ENCODE results near the gene GPR3.

DNA sequence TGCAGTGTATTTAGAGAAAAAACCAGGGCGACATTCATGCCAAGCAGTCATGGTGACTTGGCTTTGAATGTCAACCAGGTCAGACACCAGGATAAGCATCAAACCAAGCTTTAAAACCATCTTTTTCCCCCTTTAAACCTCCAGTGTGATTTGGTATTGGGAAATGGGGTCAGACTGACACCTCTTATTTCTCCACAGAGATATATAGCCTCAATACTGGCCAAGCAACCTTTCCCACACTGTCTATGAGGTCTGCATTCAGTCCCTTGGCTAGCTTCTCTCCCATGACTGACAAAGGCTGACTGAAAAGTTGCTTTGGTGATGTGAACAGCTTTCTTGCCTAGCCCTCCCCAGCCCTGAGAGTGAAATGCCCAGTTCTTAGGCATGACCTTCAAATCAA lies 21.7 kb downstream of the GPR3 start:
- TF ChIP-seq, protein P1, sequence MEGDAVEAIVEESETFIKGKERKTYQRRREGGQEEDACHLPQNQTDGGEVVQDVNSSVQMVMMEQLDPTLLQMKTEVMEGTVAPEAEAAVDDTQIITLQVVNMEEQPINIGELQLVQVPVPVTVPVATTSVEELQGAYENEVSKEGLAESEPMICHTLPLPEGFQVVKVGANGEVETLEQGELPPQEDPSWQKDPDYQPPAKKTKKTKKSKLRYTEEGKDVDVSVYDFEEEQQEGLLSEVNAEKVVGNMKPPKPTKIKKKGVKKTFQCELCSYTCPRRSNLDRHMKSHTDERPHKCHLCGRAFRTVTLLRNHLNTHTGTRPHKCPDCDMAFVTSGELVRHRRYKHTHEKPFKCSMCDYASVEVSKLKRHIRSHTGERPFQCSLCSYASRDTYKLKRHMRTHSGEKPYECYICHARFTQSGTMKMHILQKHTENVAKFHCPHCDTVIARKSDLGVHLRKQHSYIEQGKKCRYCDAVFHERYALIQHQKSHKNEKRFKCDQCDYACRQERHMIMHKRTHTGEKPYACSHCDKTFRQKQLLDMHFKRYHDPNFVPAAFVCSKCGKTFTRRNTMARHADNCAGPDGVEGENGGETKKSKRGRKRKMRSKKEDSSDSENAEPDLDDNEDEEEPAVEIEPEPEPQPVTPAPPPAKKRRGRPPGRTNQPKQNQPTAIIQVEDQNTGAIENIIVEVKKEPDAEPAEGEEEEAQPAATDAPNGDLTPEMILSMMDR (IDR thresholded peaks at IDR 0.05), result no peak
- TF ChIP-seq POLR2A (IDR thresholded peaks at IDR 0.05), result no peak
- TF ChIP-seq POLR2AphosphoS5 (IDR thresholded peaks at IDR 0.05), result no peak

All from gastroesophageal sphincter (tissue), 3 donors.